GF-D8 (cell line): Measurements from ENCODE around the gene P2RX3.
"Not testable (repeated sequence)": the region's sequence is repeated elsewhere in the genome, so short reads cannot be mapped to it uniquely, and the experiment has no call there.

Experiments used
- DNase-seq: peaks from one replicate; lab custom pipeline; 2025; lab: John Stamatoyannopoulos, UW

The P2RX3 gene

DNA sequence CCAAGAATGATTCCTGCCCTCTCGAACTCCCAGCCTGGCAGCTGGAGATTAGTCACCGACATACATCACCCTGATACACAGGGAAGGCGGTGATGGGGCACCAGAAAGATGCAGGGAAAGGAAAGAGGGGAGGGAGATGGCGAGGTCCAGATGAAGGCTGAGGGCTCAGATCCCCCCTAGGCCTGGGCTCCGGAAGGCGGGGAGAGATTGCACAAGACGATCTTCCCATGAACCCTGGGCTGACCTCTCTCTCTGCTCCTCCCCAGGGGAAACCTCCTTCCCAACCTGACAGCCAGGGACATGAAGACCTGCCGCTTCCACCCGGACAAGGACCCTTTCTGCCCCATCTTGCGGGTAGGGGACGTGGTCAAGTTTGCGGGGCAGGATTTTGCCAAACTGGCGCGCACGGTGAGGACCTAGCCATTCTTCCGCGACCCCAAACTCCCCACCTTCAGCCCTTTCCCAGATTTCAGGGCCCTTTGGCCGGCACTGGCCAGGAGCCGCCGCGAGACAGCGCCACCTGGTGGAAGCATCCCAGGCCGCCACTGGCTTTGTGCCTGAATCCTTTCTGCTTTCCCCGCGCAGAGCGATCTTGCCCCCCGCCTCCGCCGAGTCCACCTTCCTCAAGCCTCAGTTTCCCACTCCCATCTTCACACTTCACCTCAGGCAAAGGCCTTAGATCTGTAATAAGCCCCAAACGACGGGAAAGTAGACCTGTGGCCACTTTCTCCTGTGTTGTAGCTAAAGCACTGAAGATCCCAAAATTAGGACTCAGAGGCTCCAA lies 11.5 kb downstream of the P2RX3 start:
- no peak for DNase-seq

DNA sequence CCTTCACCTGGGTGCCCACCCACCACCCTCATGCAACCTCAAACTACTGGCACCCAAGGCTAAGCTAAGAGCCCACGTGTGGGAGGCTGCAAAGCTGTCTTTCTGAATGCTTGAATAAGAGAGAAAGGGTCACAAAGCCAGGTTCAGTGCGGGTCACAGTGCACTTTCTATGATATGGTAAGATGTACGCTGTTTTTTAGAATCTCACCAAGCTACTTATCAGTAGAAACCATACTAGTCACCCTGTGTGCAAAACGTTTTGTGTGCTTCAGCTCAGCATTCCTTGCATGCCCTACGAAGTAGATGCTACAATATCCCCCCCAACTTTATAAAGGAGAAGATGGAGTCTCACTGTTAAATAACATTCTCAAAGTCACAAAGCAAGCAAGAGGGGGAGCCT lies 14.9 kb downstream of the P2RX3 start:
- no peak for DNase-seq

DNA sequence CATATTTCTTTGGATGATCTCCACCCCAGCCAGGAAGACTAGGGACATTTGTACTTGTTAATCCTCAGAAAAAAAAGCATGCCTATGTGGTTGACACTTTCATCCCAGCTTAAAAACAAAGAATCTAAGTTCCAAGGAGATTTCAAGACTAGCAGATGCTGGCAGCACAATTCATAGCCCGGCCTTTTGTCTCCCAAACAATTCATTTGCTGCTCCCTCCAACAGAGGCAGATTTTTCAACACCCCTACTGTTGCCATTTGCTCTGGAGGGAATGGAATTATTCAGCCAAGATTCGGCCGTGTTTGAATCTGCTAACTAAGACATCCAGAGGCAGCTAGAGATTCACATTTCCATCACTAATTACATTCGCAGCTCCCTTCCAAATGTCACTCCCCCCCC lies 15.3 kb downstream of the P2RX3 start:
- no peak for DNase-seq

DNA sequence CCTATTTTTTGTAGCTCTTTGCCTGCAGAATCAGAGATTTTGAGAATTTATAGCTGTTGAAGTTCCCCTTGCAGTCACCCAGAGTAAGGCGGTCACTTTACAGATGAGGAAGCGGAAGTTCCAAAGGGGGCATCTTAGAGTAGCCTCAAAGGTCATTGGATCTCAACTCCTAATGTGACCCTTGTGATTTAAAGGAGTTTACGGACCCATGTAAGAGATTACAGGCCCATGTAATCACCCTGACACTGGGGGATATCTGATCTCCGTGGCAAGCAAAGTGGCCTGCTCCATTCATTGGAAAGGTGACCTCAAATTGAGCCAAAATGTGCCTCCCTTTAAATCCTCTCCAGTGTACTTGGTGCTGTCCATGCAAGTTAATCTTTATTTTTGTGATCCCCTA lies 15.7 kb downstream of the P2RX3 start:
- no peak for DNase-seq

DNA sequence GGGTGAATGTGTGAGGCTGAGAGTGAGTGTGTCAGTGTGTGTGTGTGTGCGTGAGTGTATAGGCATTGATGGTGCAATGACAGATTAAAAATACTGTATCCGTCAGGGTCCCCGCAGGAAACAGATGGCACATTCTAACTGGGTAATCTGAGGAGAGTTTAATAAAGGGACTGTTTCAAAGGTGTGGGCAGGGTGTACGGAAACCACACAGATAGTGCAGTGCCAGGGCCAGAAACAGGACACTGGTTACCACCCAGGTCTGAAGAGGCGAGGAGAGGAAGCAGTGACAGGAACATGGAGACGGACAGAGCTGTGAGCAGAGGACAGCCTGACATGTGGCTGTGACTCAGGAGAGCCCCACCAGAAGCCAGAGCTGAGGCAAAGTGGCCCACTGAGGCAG lies 16.5 kb downstream of the P2RX3 start:
- DNase-seq, result peak; percentile 90

DNA sequence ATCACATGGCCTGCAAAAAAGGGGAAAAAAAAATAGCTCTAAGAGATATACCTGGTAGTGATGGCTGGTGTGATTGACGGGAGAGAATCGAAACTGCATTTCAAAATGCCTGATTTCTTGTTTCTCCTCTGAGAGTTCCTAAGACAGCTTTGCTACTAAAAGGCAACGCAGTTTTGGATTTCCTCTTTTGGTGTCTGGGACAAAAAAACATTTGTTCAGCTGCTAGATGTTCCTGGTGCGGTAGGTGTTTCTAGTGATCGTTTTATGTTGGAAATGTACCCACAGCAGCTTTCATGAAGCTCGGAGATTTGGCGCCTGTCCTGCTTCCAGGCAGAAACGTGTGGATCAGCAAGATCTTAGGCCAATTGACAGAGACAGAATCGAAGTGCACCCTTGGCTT lies 18.1 kb downstream of the P2RX3 start:
- DNase-seq, result no peak

DNA sequence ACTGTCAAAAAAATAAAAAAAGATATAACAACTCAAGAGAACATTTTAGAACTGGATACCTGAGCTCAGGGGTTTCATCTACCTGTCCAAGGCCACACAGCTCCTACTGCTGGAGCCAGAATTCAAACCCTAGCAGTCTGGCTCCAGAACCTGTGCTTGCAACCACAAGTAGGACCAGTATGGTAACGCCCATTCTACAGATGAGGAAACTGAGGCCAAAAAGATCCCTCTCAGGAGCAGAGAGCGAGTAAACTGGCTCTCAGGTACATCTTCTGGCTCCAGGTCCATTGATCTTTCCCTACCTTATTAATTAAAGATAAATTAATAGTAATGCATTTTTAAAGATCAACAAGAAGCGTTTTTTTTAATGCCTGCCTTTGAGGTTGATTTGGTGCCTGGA lies 19.2 kb downstream of the P2RX3 start:
- DNase-seq, result no peak

DNA sequence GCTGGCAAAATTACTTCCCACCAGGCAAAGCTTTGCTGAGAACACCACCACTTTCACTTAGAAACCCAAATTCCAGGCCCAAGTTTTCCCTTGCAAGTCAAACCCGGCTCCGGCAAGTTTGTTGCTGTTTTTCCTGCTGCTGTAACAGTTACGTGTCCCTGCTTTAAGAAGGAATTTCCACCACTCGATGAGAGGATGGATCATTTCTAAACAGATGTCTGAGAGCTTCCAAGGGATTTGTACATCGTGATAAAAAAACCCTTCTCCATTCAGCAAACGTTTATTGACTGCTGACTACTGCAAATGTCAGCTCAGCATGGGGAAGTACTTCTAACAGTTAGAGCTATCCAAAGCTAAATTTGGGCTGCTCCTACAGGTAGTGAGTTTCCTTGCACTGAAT lies 19.7 kb downstream of the P2RX3 start:
- no peak for DNase-seq

DNA sequence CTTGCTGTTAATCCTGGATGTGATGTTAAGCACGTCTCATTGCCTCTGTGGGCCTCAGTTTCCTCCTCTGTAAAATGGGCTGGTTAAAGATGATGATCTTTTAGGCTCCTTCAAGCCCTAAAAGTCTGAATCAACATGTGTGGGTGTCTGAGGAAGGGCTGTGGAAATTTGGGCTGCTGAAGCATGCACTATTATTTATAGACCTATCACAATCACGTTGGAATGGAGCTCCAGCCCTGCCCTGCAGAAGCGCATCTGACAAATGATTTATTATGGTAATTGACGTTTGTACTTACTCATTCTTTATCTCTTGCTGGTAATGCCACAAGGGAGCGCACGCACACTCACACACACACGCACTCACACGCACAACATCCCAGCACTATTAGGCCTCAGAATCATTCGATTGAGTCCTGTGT lies 20.4 kb downstream of the P2RX3 start:
- no peak for DNase-seq

DNA sequence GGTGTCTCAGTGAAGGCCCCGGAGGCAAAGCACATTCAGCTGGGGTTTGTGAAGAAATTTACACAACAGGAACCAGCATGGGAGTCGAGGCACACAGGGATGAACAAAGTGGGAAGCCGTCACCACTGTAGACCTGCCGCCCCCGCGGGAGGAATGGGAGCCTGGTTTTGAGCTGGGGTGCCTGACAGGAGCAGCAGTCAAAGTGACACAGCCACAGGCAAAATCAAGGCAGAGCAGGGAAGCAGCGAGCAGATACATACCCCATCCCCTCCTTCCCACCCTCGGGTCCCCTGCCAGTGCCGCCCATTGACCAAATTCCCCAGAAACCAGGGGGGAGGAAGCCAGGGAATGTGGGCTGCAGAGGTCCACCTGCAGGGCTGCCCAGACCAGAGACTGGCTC lies 20.8 kb downstream of the P2RX3 start:
- DNase-seq, result no peak

DNA sequence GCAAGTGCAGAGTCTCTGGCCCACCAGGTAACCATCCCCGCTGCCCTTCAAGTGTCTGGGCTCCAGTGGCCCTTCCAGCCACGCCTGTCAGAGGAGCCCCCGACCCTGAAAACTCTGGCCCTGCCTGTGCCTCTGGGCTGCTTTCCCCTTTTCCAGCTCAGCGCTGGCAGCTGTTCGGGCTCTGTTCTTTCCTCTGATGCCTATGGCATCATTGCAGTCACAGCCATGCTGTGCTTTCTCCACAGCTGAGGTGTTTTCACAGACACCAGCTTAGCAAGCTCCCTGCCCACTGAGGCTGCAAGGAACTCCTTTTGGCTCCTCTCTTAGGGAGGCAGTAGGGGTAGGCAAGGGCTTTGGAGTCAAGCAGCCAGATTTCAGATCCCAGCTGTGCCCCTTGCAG lies 21.2 kb downstream of the P2RX3 start:
- DNase-seq, result no peak

DNA sequence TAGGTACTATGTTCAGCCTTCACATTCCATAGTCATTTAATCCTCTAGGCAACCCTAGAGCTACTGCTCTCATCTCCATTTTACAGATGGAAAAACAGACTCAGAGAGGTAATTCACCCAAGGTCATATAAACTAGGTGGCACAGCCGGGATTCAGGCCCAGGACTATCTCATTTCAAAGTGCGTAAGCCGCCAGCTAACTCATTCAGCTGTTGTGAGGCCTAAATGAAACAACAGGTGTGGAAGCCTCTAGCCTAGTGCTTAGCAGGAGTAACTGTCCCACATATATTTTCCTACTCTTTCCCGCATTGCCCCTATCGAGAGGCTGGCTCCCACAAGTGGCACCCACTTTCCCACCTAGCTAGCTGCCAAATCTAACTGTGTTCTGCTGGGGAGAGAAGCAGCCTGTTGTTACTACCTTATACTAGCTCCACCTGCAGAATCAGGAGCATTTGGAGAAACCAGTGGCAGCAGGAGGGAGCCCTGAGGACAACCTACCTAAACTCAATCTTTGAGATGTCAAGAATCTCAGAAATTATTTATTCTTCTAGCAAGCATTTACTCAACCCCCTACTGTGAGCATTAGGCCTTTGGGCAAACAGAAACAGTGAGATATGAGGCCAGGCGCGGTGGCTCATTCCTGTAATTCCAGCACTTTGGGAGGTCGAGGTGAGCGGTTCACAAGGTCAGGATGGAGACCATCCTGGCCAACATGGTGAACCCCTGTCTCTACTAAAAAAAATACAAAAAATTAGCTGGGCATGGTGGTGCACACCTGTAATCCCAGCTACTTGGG lies 21.9 kb downstream of the P2RX3 start:
- DNase-seq, result no peak

DNA sequence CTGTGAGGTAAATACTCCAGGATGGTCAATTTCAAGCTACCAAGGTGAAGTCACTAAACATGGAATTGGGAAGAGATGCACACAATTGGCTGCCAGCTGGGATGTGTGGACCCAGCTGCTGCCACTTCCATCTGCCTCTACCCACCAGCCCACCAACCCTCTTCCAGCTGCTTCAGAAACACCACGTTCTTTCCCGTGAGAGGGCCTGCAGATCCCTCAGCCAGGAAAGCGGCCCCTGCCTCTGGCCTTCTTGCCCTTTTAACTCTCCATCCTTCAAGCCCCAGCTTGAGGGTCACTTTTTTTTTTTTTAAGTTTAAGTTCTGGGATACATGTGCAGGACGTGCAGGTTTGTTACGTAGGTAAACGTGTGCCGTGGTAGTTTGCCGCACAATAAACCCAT lies 22.8 kb downstream of the P2RX3 start:
- DNase-seq, result no peak

DNA sequence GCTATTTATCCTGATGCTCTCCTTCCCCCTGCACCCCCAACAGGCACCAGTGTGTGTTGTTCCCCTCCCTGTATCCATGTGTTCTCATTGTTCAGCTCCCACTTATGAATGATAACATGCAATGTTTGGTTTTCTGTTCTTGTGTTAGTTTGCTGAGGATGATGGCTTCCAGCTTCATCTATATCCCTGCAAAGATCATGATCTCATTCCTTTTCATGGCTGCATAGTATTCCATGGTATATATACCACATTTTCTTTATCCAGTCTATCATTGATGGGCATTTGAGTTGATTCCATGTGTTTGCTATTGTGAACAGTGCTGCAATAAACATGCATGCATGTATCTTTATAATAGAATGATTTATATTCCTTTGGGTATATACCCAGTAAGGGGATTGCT lies 23.3 kb downstream of the P2RX3 start:
- not testable (repeated sequence) for DNase-seq

DNA sequence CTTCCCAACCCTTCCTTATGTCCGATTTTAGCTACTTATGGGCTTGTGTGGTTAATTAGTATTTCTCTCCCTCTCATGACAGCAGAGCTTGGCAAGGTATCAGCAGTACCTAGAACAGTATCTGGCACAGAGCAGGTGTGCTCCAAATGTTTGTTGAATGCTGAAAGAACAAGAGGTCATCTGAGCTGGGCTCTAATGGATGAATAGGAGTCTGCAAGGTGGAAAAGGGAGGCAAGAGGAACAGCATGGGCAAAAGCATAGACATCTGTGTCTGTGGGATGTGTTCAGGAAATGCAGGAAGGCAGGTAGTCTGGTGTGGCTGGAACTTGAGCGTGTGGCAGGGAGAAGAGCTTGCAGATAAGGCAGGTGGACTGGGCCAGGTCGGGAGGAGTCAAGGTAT lies 23.8 kb downstream of the P2RX3 start:
- no peak for DNase-seq

DNA sequence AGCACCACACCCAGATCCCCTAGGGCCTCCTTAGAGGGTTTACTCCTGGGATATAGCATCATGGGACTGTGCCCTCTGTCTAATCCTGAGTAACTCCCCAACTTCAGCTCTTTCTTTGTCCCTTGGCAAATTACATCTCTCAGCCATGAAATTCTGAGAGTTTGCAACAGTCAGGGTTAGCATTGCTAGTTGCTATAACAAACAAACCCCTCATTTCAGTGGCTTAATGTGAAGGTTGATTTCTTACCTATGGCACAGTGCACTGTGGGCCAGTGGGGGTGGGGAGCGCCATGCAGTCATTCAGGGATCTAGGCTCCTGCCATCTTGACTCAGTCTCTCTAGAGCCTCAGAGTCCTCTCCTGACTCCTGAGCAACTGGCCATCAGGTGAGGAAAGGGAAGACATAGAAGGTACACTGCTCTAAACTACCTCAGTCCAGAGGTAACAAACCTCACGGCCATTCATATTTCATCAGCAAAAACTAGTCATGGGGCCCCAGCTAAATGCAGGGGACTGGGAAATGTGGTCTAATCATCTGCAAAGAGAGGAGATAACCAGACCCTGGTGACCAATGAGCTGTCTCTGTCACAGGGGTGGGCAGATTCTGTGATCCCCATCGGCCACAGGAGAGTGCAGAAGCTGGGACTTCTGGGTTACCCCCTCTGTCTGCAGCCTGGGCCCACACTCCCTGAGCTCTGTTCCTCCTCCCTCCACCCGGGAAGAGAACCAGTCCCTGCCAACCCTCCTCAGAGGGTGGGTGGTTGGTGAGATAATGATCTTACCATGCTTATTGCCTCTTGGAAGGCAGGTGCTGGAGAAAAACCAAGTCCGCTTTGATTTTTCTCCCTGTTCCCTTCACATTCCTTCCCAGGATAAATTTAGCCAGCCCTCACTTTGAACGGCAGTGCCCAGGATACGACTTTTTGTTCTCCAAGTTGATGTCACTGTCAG lies 25.3 kb downstream of the P2RX3 start:
- no peak for DNase-seq

DNA sequence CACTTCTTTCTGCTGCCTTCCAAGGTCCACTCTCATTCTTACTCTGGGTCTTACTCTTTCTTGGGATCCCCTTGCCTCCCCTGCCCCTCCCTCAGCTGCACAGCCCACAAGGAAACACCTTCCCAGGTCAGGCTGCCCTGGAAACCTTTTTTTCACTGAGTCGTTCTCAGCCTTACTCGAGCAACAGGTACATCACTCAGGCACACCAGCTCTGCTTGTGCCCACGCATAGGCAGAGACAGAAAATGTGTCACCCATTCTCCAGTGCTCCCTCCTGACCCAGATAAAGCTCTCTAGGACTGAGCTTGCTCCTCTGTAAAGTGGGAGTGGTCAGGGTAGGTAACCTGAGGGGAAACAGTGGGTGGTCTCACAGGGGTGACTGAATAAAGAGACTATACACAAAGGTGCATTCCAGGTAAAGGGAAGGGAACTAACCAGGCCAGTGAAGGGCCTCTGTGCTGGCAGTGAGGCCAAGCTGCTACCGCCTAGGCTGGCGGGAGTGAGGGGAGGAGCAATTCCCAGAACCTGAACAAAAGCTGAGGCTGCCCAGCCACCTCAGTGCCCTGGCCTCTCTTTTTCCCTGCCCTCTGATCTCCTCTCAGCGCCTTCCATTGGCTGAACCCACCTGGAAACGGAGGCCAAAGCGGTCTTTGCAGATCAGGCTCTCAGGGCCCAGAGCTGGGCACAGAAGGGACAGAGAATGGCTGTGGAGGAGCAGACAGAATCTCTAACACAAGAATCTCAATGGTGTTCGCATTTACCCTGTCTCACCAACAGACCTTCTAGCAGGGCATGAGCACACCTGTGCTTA lies 26.9 kb downstream of the P2RX3 start:
- no peak for DNase-seq

DNA sequence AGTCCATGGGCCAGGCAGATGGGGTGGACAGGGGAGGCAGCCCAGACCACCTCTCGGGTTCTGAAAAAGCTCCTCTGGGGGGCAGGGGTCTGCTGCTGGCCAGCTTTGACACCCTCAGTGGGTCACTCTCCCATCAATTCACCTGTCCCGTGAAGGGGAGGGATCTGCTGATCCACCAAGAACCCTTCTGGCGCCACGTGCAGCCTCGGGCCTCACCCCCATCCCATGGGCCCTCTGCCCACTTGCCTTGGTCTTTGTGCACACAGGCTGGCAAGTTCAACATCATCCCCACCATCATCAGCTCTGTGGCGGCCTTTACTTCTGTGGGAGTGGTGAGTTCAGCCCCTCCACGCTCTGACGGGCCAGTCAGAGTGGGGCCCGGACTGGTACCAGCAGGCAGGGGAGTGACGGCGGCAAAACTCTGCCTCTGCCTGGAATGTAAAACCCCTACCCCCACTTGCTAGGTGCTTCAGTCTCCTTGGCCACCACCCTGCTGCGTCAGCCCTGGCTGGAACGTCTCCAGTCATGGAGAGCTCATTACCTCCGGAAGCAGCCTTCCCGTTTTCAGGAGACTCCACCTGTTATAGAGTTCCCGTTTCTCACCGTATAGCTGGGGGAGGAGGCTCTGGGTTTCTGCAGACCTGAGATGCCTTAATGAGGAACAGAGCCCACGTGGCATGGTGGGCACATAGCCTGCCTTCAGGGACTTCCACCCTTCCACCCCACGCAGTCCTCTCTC lies 30.1 kb downstream of the P2RX3 start:
- peak; percentile 27 for DNase-seq

DNA sequence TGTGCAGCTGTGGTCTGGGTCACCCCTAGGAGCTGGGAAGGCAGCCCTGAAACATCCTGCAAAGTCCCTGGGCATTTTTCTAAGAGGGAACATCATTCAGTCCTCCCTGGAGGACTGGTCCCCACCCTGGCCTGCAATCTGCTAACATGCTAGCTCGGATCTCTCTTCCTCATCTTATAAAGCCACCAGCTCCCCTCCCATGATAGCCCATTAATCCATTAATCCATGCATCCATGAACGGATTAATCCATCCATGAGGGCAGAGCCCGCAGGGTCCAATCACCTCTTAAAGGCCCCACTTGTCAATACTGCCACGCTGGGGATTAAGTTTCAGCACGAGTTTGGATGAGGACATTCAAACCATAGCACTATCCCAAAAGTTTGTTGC lies 30.7 kb downstream of the P2RX3 start:
- DNase-seq, result no peak

DNA sequence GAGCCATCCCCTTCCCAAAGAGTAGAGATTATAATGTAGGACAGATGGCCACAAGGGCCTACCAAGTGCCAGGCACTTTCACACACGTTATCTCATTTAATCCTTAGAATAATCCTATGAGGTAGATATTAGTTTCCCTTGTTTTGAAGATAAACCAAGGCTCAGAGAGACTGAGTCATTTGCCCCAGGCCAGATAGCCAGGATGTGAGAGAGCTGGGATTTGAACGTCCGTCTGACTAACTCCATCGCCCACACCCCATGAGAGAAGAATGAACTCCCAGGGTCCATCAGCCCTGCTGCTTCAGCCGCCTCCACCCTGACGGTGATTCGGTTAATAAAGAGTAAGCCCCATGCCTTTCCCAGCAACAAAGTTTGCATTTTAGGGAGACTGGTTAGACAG lies 32.1 kb downstream of the P2RX3 start:
- no peak for DNase-seq

DNA sequence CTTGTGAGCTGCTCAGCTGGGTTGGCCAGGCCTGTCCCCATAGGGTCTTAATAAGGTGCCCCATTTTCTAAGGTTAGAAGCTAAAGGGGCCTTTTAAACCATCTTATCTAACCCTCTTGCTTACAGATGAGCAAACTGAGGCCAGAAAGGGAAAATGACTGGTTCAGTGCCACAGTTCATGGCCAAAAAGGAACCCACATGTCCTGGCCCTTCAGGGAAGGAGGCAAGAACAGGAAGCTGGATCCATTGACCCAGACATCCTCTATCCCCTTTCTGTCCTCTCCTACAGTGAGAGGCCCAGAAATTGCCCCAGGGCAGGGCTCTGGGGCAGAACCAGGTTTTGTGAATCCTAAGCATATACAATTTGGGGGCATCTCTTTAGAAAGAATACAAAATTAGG lies 32.8 kb downstream of the P2RX3 start:
- DNase-seq, result no peak
